Measurements from ENCODE around the gene RYR3.
A peak's percentile ranks its signal among the peaks of the same experiment; 100 is the strongest.

The RYR3 gene

GRCh38 chr15:33735637-33736247 is 425.0 kb downstream of the RYR3 start:
- TF ChIP-seq EZH2phosphoT487 (IDR thresholded peaks at IDR 0.05; ENCODE audit: borderline replicate concordance) (no peak), CTCF (conservative IDR thresholded peaks at IDR 0.05; ENCODE audit: low read length) (peak; percentile 80)
- Histone ChIP-seq H2AFZ (ENCODE audit: low read length) (no peak overlapping the region), H3K36me3 (ENCODE audit: insufficient read depth, low read length) (no peaks in the 10 kb centered on the region), H3K4me3 (ENCODE audit: low read length, poor library complexity, severe bottlenecking) (no peak overlapping the region), H4K20me1 (ENCODE audit: insufficient read depth, low read length, poor library complexity, severe bottlenecking) (no peaks in the 10 kb centered on the region), H3K79me2 (ENCODE audit: insufficient read depth, low read length) (no peaks in the 10 kb centered on the region), H3K27me3 (ENCODE audit: insufficient read depth, low read length, poor library complexity, severe bottlenecking) (no peaks in the 10 kb centered on the region), H3K4me1 (ENCODE audit: insufficient read depth, low read length, poor library complexity, severe bottlenecking) (no peaks in the 10 kb centered on the region), H3K9me3 (ENCODE audit: insufficient read depth, low read depth, low read length) (no peaks in the 10 kb centered on the region), H3K9me2 (replicated peaks; ENCODE audit: low read depth, low read length) (no peaks in the 10 kb centered on the region), H3K4me2 (ENCODE audit: low read depth, low read length, poor library complexity, severe bottlenecking) (no peak overlapping the region), H3K9ac (ENCODE audit: low read depth, low read length, poor library complexity, severe bottlenecking) (no peak overlapping the region), H3F3A (ENCODE audit: low read depth) (no peaks in the 10 kb centered on the region)

GRCh38 chr15:33737687-33738601 is 427.2 kb downstream of the RYR3 start:
- Histone ChIP-seq H3K4me3 (ENCODE audit: low read length, poor library complexity, severe bottlenecking) (peak overlapping the region; percentile 27), H3K9me3 (ENCODE audit: insufficient read depth, low read depth, low read length) (no peaks in the 10 kb centered on the region), H3K36me3 (ENCODE audit: insufficient read depth, low read length) (no peaks in the 10 kb centered on the region), H2AFZ (ENCODE audit: low read length) (peak overlapping the region; percentile 62), H3K4me1 (ENCODE audit: insufficient read depth, low read length, poor library complexity, severe bottlenecking) (no peaks in the 10 kb centered on the region), H3K4me2 (ENCODE audit: low read depth, low read length, poor library complexity, severe bottlenecking) (peak overlapping the region; percentile 28), H3K9ac (ENCODE audit: low read depth, low read length, poor library complexity, severe bottlenecking) (no peak overlapping the region), H3K79me2 (ENCODE audit: insufficient read depth, low read length) (no peaks in the 10 kb centered on the region), H4K20me1 (ENCODE audit: insufficient read depth, low read length, poor library complexity, severe bottlenecking) (no peaks in the 10 kb centered on the region), H3K27me3 (ENCODE audit: insufficient read depth, low read length, poor library complexity, severe bottlenecking) (no peaks in the 10 kb centered on the region), H3K9me2 (replicated peaks; ENCODE audit: low read depth, low read length) (no peaks in the 10 kb centered on the region), H3F3A (ENCODE audit: low read depth) (no peaks in the 10 kb centered on the region)
- no peak for TF ChIP-seq EZH2phosphoT487 (IDR thresholded peaks at IDR 0.05; ENCODE audit: borderline replicate concordance)
- peak; percentile 95 for TF ChIP-seq CTCF (conservative IDR thresholded peaks at IDR 0.05; ENCODE audit: low read length)

- Histone ChIP-seq H3K4me1 (ENCODE audit: insufficient read depth, low read length, poor library complexity, severe bottlenecking) (no peaks in the 10 kb centered on the region), H3K9me3 (ENCODE audit: insufficient read depth, low read depth, low read length) (no peaks in the 10 kb centered on the region), H2AFZ (ENCODE audit: low read length) (no peak overlapping the region), H3F3A (ENCODE audit: low read depth) (no peaks in the 10 kb centered on the region), H3K79me2 (ENCODE audit: insufficient read depth, low read length) (no peaks in the 10 kb centered on the region), H4K20me1 (ENCODE audit: insufficient read depth, low read length, poor library complexity, severe bottlenecking) (no peaks in the 10 kb centered on the region), H3K36me3 (ENCODE audit: insufficient read depth, low read length) (no peaks in the 10 kb centered on the region), H3K9ac (ENCODE audit: low read depth, low read length, poor library complexity, severe bottlenecking) (no peak overlapping the region), H3K4me2 (ENCODE audit: low read depth, low read length, poor library complexity, severe bottlenecking) (no peak overlapping the region), H3K9me2 (replicated peaks; ENCODE audit: low read depth, low read length) (no peaks in the 10 kb centered on the region), H3K4me3 (ENCODE audit: low read length, poor library complexity, severe bottlenecking) (no peak overlapping the region), H3K27me3 (ENCODE audit: insufficient read depth, low read length, poor library complexity, severe bottlenecking) (no peaks in the 10 kb centered on the region)
- TF ChIP-seq CTCF (conservative IDR thresholded peaks at IDR 0.05; ENCODE audit: low read length): no peak
- TF ChIP-seq EZH2phosphoT487 (IDR thresholded peaks at IDR 0.05; ENCODE audit: borderline replicate concordance): no peak
Observed at GRCh38 chr15:33738941-33739664, 428.3 kb downstream of the RYR3 start.
